Measurements from ENCODE around the gene PITRM1.

DNA sequence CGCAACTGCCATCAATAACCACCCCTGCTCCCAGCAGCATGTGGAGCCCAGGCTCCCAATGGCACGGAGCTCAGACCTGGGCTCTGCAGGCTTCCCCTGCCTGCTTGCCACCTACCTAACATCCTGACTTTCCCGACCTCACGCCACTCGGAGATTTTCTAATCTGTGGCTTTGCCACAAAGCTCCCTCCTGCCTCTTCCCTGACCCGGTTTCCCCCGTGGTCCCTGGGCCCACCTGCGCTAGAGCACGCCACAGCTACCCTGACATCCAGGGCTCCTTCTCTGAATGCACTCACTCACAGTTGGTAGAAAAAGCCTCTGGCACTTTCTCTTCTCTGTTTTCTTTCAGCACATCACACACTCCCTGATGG, 20.0 kb downstream of the PITRM1 start:
- no peak for TF ChIP-seq CTCF (IDR thresholded peaks at IDR 0.05)
- TF ChIP-seq POLR2A (IDR thresholded peaks at IDR 0.05): no peak

All from heart left ventricle (tissue), 13 donors.